ENCODE results near the gene MRPL24.

DNA sequence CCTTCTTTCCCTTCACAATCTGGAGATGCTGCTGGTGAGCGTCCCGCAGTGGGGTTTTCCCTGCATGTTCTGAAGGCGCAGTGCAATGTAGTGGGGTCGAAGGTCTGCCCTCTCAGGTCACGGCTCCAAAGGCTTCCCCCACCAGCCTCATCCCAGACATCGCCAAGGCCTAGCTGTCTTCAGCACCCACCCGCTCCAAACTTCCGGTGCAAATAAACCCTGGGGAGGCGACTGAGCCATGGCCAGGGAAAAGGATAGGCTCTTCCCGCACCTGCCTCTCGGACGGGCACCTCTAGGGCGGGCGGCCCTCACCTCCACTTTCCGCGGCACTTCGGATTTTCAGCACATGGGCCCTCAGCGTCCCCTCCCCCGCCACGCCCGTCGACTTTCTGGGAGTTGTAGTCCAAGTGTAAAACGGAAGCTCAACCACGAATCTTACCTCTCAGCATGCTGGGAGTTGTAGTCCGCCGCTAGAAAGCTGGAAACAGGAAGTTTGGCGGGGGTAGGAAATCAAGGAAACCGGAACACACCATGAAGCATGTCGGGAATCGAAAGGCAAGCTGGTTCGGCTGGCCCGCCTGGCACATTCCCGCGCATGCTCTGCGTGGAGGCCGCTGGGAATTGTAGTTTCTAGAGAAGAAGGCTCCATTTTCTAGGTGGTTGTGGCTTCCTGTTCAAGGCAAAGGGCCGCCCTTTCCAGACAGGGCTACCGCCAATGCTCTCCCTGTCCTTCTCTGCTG, at the start of gene MRPL24:
- TF ChIP-seq, protein P1, sequence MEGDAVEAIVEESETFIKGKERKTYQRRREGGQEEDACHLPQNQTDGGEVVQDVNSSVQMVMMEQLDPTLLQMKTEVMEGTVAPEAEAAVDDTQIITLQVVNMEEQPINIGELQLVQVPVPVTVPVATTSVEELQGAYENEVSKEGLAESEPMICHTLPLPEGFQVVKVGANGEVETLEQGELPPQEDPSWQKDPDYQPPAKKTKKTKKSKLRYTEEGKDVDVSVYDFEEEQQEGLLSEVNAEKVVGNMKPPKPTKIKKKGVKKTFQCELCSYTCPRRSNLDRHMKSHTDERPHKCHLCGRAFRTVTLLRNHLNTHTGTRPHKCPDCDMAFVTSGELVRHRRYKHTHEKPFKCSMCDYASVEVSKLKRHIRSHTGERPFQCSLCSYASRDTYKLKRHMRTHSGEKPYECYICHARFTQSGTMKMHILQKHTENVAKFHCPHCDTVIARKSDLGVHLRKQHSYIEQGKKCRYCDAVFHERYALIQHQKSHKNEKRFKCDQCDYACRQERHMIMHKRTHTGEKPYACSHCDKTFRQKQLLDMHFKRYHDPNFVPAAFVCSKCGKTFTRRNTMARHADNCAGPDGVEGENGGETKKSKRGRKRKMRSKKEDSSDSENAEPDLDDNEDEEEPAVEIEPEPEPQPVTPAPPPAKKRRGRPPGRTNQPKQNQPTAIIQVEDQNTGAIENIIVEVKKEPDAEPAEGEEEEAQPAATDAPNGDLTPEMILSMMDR (IDR thresholded peaks at IDR 0.05): no peak
- no peak for TF ChIP-seq POLR2A (IDR thresholded peaks at IDR 0.05)
